GM20000 (cell line): Measurements from ENCODE around the gene IL1F10.
A peak's percentile ranks its signal among the peaks of the same experiment; 100 is the strongest.

Experiments
- DNase-seq: peaks from one replicate; pipeline ENCODE4 v3.0.0; 2012; ENCODE audit warnings: low spot score
- TF ChIP-seq, protein P1 (sequence below): IDR thresholded peaks from 2 replicates; pipeline ENCODE4 v1.5.1; 2012; ENCODE audit warnings: mild to moderate bottlenecking, control low read depth; ENCODE audit errors: extremely low read depth, missing control alignments

IL1F10 gene

DNA sequence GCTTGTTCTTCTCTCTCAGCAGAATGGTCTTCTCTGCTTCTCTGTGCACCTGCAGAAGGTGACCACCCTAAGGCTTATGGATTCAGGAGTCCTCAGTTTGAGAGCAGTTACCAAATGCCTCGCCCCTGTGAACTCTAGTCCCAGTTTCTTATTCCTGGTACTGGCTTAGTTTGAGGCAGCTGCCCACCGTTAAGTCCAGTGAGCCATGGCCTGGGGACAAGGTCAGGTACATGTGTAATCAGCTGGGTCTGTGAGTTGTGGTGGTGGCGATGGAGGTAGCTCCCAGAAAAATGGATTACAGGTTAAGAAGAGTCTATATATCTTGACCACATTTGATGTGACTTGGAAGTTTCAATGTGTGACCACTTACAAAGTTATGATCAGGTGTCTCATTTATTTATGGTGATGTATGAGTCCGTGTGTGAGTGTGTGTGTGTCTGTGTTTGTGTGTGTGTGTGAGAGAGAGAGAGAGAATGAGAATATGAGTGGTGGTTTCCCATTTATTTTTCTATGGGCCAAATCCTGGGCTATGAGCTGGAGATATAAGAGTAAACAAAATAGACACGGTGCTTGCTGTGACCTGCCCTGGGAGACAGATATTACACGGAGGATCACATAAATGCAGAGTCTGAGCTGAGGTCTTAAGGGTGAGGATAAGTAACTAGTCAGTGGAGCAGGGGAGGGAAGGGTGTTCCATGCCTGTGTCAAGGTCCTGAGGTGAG is 46.6 kb downstream of the IL1F10 start:
- no peak for DNase-seq
- TF ChIP-seq, protein P1, sequence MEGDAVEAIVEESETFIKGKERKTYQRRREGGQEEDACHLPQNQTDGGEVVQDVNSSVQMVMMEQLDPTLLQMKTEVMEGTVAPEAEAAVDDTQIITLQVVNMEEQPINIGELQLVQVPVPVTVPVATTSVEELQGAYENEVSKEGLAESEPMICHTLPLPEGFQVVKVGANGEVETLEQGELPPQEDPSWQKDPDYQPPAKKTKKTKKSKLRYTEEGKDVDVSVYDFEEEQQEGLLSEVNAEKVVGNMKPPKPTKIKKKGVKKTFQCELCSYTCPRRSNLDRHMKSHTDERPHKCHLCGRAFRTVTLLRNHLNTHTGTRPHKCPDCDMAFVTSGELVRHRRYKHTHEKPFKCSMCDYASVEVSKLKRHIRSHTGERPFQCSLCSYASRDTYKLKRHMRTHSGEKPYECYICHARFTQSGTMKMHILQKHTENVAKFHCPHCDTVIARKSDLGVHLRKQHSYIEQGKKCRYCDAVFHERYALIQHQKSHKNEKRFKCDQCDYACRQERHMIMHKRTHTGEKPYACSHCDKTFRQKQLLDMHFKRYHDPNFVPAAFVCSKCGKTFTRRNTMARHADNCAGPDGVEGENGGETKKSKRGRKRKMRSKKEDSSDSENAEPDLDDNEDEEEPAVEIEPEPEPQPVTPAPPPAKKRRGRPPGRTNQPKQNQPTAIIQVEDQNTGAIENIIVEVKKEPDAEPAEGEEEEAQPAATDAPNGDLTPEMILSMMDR: no peak

DNA sequence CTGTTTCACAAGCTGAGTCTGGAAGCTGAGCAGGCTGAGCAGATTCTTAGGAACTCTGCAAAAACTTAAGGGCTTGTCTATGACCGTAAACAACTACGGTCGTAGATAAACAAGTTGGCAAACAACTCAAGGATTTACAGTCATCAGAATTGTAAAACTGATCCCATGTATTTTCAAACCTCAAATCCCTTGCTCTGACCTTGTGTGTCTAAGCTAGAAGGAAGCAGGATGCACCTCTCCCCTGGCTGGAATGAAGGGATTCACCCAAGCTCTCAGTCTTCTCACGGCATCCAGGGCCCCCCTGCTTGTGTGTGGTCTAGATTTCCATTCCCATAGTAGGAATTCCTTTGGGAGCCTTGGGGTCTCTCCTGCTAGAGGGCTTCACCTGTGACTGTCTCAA is 47.2 kb downstream of the IL1F10 start:
- TF ChIP-seq, protein P1: no peak
- DNase-seq: no peak

DNA sequence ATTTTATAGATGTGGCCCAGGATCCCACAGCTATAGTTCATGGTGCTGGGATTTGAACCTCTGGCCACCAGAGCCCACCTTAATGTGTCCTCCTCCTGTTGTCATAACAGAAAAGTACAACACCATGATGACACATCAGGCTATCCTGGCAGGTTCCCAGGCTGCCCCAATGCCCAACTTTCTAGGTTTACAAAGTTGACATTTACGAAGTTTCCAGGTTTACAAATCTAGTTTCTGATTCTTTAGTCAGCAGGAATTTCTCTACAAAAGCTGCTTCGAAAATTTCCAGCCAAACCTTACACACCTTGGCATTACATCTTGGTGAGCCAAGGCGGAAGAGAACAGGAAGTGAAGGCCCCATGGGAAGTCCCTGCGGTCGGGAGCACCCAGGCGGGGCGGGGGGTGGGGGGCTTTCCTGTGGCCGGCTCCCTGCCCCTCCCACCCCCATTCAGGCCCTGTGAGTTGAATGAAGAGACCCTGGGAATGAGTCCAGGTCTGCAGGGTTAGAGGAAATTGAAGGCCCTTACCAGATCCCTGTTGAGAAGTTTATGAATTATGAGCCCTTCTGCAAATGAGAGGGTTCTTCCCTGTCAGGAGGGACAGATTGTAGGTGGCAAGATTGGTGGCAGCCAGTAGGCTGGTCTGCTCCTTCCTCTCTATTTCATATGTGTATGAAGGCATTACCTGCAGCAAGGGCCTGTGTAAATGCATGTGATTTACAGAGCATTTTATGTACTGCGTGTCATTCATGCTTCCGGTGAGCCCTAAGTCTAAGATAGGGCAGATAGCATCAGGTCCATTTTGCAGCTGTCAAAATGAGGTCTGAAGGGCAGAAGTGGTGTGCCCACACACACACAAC is 48.6 kb downstream of the IL1F10 start:
- TF ChIP-seq, protein P1: no peak
- DNase-seq: peak; percentile 27

DNA sequence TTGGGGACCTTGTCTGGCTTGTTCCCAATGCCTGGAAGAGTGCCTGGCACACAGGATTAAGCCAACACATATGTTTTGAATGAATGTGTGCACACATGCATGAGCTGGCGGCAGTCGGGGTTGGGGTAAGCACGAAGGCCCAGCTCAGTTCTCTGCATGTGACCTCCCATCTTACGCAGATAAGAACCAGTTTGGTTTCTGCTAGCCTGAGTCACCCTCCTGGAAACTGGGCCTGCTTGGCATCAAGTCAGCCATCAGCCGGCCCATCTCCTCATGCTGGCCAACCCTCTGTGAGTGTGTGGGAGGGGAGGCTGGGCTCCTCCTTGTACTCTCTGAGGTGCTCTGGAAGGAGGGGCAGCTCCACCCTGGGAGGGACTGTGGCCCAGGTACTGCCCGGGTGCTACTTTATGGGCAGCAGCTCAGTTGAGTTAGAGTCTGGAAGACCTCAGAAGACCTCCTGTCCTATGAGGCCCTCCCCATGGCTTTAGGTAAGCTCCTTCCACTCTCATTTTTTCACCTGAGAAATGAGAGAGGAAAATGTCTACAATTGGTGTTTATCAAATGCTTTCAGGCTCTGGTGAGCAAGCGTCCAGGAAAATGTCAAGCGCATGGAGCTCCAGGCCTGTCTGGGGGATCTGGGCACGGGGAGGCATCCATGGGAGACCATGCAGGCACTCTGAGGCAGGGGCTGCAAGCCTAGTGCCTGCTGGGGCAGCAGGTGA is 49.9 kb downstream of the IL1F10 start:
- DNase-seq: no peak

DNA sequence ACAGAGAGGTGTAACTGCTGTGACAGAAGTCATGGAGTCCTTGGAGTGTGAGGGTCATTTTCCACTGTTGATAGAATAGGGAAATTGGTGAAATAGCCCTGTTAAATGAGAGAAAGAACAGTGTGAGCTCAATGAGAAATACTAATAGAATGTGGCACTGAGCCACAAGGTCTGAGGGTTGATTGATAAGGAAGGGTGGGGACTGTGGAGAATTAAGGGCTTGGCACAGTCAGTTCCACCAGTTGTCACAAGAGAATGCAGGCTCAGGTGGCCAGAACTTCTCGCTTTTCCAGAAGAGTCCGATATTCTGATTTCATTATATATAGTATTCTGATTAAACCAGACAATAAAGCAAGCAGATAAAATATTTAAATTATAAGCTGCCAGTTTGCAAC is 50.5 kb downstream of the IL1F10 start:
- TF ChIP-seq, protein P1: no peak
- no peak for DNase-seq

More for the DNA sequence above, 49.9 kb downstream of the IL1F10 start:
- TF ChIP-seq, protein P1: no peak

DNA sequence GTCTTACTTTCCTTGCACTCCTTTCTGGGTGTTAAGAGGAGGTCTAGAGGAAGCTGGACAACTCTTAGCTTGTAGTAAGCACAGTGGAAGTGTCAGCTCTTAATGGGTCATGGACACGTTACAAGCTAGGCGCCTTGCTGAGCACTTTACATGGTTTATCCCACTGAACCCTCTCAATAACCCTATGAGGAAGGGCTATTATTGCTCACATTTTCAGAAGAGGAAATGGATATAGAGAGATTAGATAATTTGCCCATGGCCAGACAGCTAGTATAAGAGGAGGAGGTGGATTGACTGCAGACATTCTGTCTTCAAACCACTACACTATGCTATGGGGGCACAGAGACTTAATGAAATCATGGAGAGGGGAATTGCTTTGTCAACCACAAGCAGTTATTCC is 51.3 kb downstream of the IL1F10 start:
- DNase-seq: no peak
- TF ChIP-seq, protein P1: no peak
